Measurements from ENCODE around the gene FAM240B. TPM values are rescaled to one million over a fixed set of nuclear protein-coding genes. Genes with fewer than 3 reads are reported as not detected.

Gene FAM240B
- total and polyA plus RNA-seq, 4 donors, result not detected

DNA sequence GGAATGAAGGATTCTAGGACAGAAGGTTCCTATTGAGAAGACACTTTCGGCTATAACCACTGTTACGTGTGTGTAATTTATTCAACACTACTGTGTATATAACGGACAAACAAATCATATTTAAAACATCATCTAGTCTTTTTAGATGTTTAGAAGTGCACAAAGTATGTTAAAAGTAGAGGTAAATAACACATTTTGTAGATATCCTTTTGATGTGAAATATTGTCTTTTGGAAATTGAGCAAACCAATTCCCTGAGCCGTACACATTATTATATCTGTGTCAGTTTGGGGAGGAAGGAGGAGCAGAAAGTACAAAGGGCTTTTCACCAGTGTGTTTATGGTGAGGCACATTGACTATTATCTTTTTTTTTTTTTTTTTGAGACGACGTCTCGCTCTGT is 60.4 kb downstream of the FAM240B start (continued):
- TF ChIP-seq, protein P1, sequence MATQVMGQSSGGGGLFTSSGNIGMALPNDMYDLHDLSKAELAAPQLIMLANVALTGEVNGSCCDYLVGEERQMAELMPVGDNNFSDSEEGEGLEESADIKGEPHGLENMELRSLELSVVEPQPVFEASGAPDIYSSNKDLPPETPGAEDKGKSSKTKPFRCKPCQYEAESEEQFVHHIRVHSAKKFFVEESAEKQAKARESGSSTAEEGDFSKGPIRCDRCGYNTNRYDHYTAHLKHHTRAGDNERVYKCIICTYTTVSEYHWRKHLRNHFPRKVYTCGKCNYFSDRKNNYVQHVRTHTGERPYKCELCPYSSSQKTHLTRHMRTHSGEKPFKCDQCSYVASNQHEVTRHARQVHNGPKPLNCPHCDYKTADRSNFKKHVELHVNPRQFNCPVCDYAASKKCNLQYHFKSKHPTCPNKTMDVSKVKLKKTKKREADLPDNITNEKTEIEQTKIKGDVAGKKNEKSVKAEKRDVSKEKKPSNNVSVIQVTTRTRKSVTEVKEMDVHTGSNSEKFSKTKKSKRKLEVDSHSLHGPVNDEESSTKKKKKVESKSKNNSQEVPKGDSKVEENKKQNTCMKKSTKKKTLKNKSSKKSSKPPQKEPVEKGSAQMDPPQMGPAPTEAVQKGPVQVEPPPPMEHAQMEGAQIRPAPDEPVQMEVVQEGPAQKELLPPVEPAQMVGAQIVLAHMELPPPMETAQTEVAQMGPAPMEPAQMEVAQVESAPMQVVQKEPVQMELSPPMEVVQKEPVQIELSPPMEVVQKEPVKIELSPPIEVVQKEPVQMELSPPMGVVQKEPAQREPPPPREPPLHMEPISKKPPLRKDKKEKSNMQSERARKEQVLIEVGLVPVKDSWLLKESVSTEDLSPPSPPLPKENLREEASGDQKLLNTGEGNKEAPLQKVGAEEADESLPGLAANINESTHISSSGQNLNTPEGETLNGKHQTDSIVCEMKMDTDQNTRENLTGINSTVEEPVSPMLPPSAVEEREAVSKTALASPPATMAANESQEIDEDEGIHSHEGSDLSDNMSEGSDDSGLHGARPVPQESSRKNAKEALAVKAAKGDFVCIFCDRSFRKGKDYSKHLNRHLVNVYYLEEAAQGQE (IDR thresholded peaks at IDR 0.05), result no peak
- TF ChIP-seq, protein P2, sequence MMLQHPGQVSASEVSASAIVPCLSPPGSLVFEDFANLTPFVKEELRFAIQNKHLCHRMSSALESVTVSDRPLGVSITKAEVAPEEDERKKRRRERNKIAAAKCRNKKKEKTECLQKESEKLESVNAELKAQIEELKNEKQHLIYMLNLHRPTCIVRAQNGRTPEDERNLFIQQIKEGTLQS (IDR thresholded peaks at IDR 0.05), result no peak
- TF ChIP-seq FOXA2 (IDR thresholded peaks at IDR 0.05), result no peak
- TF ChIP-seq TAF1 (conservative IDR thresholded peaks at IDR 0.05), result no peak
- no peak for TF ChIP-seq HNF4A (conservative IDR thresholded peaks at IDR 0.05)

DNA sequence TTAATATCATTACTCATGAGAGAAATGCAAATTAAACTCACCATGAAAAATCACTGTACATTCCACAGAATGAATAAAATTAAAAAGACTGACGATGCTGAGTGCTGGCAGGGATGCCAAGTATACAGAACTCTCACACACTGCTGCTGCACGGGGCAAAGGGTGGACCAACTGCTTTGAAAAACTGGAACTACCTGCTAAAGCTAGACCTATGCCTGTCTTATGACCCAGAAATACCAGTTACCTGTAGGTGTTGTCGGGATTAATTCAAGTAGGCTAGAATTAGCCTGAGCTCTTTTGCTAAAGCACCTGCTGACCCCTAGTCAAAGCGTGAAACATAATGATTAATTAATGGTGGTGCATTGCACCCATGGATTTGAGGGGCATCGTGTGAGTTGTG is 63.0 kb downstream of the FAM240B start:
- Histone ChIP-seq H3K36me3 (ENCODE audit: control insufficient read depth in 4 of 4, insufficient read depth in 3 of 4, low read depth in 1 of 4, low read length in 3 of 4) (no peaks in the 10 kb centered on the region), H3K27ac (ENCODE audit: low read depth in 1 of 2, low read length in 2 of 2) (no peak overlapping the region), H3K9ac (ENCODE audit: low read depth in 1 of 2, low read length in 2 of 2) (no peak overlapping the region), H3K4me3 (ENCODE audit: low read depth in 1 of 3, low read length in 3 of 3) (no peak overlapping the region), H3K4me1 (ENCODE audit: control insufficient read depth in 4 of 4, insufficient read depth in 4 of 4, low read length in 3 of 4) (no peaks in the 10 kb centered on the region), H3K9me3 (ENCODE audit: control insufficient read depth in 4 of 4, low read length in 3 of 4) (no peaks in the 10 kb centered on the region), H3K27me3 (ENCODE audit: control insufficient read depth in 4 of 4, insufficient read depth in 4 of 4, low read length in 3 of 4) (peaks cover 0 to 2% (median 0%) of the 10 kb centered on the region in 4 donors)
- DNase-seq (ENCODE audit: low spot score), result no peak
- 30% methylated on average over 5 of the region's 5 CpGs for WGBS
- TF ChIP-seq, protein P1 (IDR thresholded peaks at IDR 0.05), result no peak
- TF ChIP-seq, protein P3, sequence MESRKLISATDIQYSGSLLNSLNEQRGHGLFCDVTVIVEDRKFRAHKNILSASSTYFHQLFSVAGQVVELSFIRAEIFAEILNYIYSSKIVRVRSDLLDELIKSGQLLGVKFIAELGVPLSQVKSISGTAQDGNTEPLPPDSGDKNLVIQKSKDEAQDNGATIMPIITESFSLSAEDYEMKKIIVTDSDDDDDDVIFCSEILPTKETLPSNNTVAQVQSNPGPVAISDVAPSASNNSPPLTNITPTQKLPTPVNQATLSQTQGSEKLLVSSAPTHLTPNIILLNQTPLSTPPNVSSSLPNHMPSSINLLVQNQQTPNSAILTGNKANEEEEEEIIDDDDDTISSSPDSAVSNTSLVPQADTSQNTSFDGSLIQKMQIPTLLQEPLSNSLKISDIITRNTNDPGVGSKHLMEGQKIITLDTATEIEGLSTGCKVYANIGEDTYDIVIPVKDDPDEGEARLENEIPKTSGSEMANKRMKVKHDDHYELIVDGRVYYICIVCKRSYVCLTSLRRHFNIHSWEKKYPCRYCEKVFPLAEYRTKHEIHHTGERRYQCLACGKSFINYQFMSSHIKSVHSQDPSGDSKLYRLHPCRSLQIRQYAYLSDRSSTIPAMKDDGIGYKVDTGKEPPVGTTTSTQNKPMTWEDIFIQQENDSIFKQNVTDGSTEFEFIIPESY (IDR thresholded peaks at IDR 0.05), result no peak

DNA sequence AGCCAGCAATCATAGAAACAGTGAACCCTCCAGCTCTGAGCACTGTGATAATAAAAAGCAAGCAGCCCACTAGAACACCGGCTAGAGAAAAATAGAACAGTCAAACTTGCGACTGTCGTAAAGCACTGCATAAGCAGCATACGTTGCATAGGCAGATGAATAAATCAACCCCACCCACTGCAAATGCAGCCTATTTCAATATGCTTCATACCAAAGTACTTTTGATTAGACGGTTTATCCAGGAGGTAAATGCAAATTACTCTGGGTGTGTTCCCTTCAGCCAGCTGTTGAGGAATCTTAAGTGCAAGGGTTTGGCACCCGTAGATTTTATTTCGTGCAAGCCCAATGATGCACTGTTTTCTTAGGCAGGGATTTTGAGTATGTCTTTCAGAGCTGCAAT is 67.4 kb downstream of the FAM240B start:
- H3K27me3 ChIP-seq (ENCODE audit: control insufficient read depth in 4 of 4, insufficient read depth in 4 of 4, low read length in 3 of 4), result peaks cover 0 to 3% (median under 1%) of the 10 kb centered on the region in 4 donors
- H3K4me3 ChIP-seq (ENCODE audit: low read depth in 1 of 3, low read length in 3 of 3), result no peak overlapping the region
- no peak for DNase-seq (ENCODE audit: low spot score)
- 78% methylated on average over 7 of the region's 7 CpGs for WGBS
- no peak overlapping the region for H3K9ac ChIP-seq (ENCODE audit: low read depth in 1 of 2, low read length in 2 of 2)
- TF ChIP-seq SP1 (IDR thresholded peaks at IDR 0.05) (no peak), JUND (IDR thresholded peaks at IDR 0.05) (no peak), TAF1 (conservative IDR thresholded peaks at IDR 0.05) (no peak), NR2F2 (IDR thresholded peaks at IDR 0.05) (no peak), RXRA (IDR thresholded peaks at IDR 0.05) (no peak), GABPA (IDR thresholded peaks at IDR 0.05 in 1 of 2, conservative IDR thresholded peaks at IDR 0.05 in 1 of 2) (no peak), HNF4G (IDR thresholded peaks at IDR 0.05) (no peak), EGR1 (IDR thresholded peaks at IDR 0.05; ENCODE audit: low read depth in 2 of 2) (no peak), FOXA1 (IDR thresholded peaks at IDR 0.05) (no peak), HNF4A (conservative IDR thresholded peaks at IDR 0.05) (no peak), RAD21 (IDR thresholded peaks at IDR 0.05) (no peak)
- TF ChIP-seq, protein P4, sequence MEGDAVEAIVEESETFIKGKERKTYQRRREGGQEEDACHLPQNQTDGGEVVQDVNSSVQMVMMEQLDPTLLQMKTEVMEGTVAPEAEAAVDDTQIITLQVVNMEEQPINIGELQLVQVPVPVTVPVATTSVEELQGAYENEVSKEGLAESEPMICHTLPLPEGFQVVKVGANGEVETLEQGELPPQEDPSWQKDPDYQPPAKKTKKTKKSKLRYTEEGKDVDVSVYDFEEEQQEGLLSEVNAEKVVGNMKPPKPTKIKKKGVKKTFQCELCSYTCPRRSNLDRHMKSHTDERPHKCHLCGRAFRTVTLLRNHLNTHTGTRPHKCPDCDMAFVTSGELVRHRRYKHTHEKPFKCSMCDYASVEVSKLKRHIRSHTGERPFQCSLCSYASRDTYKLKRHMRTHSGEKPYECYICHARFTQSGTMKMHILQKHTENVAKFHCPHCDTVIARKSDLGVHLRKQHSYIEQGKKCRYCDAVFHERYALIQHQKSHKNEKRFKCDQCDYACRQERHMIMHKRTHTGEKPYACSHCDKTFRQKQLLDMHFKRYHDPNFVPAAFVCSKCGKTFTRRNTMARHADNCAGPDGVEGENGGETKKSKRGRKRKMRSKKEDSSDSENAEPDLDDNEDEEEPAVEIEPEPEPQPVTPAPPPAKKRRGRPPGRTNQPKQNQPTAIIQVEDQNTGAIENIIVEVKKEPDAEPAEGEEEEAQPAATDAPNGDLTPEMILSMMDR (IDR thresholded peaks at IDR 0.05; ENCODE audit: low read depth, low read length, missing input control), result no peak
- TF ChIP-seq, protein P5, sequence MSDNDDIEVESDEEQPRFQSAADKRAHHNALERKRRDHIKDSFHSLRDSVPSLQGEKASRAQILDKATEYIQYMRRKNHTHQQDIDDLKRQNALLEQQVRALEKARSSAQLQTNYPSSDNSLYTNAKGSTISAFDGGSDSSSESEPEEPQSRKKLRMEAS (IDR thresholded peaks at IDR 0.05), result no peak
- TF ChIP-seq, protein P2 (IDR thresholded peaks at IDR 0.05), result no peak
- H3K4me1 ChIP-seq (ENCODE audit: control insufficient read depth in 4 of 4, insufficient read depth in 4 of 4, low read length in 3 of 4), result no peaks in the 10 kb centered on the region
- no peaks in the 10 kb centered on the region for H3K9me3 ChIP-seq (ENCODE audit: control insufficient read depth in 4 of 4, low read length in 3 of 4)
- no peak overlapping the region for H3K27ac ChIP-seq (ENCODE audit: low read depth in 1 of 2, low read length in 2 of 2)
- no peaks in the 10 kb centered on the region for H3K36me3 ChIP-seq (ENCODE audit: control insufficient read depth in 4 of 4, insufficient read depth in 3 of 4, low read depth in 1 of 4, low read length in 3 of 4)

Measured in liver (tissue), 9 donors.